Panc1 (cell line): ENCODE measurements around the gene GARIN1A. TPM values are rescaled to one million over a fixed set of nuclear protein-coding genes. Genes with fewer than 3 reads are reported as not detected.
A peak's percentile ranks its signal among the peaks of the same experiment; 100 is the strongest.
"Not testable (repeated sequence)": the region's sequence is repeated elsewhere in the genome, so short reads cannot be mapped to it uniquely, and the experiment has no call there.

Experiments used
- ATAC-seq: fragments of 200-7000 bp; cut with Tn5 transposase; 2 replicates; pipeline ENCODE4 v1.9.1; 2020; ENCODE audit warnings: mild to moderate bottlenecking, moderate library complexity
- BruUV-seq: library from RNA; stranded (reverse); fragments of 400-500 nt; replicated peaks from 2 replicates; lab custom pipeline; 2021; lab: Mats Ljungman, UMichigan
- CTCF ChIA-PET: fragments of 300-600 bp; sonication (Branson Sonifier 250); formaldehyde crosslinking; loops from one replicate; lab custom pipeline; 2022; ENCODE audit warnings: antibody characterized with exemption; lab: Charles Lee
- POLR2A ChIA-PET: fragments of 300-600 bp; sonication (Branson Sonifier 250); formaldehyde crosslinking; loops from one replicate; lab custom pipeline; 2022; ENCODE audit warnings: antibody characterized with exemption; lab: Charles Lee
- DNase-seq: peaks from one replicate; pipeline ENCODE4 v3.0.0-alpha.2; 2010; ENCODE audit warnings: low read depth, low spot score
- H3K27ac ChIP-seq: 2 replicates; pipeline ENCODE4 v1.5.1; 2011; ENCODE audit warnings: mild to moderate bottlenecking, low read length, inconsistent platforms
- H3K27me3 ChIP-seq: fragments of 200-500 bp; sonication (Bioruptor generic); 2 replicates; pipeline ENCODE4 v1.6.0; 2014; ENCODE audit warnings: low read length, inconsistent platforms; ENCODE audit not compliant: control insufficient read depth, insufficient read depth
- H3K36me3 ChIP-seq: fragments of 200-500 bp; sonication (Bioruptor generic); 2 replicates; pipeline ENCODE4 v1.5.1; 2014; ENCODE audit warnings: inconsistent platforms, mild to moderate bottlenecking, low read length, moderate library complexity; ENCODE audit not compliant: control insufficient read depth, insufficient read depth
- H3K4me1 ChIP-seq: 2 replicates; pipeline ENCODE4 v1.5.1; 2011; ENCODE audit warnings: inconsistent platforms, mild to moderate bottlenecking, low read length, moderate library complexity; ENCODE audit not compliant: control insufficient read depth, insufficient read depth
- H3K4me3 ChIP-seq, 2 experiments: 2 replicates each; pipeline ENCODE4 v1.5.1; 2011 to 2012; ENCODE audit warnings: low read depth in 2 of 2, low read length in 2 of 2, mild to moderate bottlenecking in 2 of 2, inconsistent platforms in 1 of 2, moderate library complexity in 1 of 2
- H3K9me3 ChIP-seq: fragments of 200-500 bp; sonication (Bioruptor generic); 2 replicates; pipeline ENCODE4 v1.5.1; 2014; ENCODE audit warnings: low read depth, mild to moderate bottlenecking, inconsistent platforms, low read length, moderate library complexity; ENCODE audit not compliant: control insufficient read depth, insufficient read depth
- POLR2AphosphoS5 ChIP-seq: IDR thresholded peaks from 2 replicates; pipeline ENCODE4 v1.6.1; 2012; ENCODE audit warnings: mild to moderate bottlenecking, low read depth, low read length, moderate library complexity
- SIN3A ChIP-seq: IDR thresholded peaks from 2 replicates; pipeline ENCODE4 v1.6.1; 2012; ENCODE audit warnings: low read depth, mild to moderate bottlenecking, low read length, moderate library complexity, borderline replicate concordance; ENCODE audit not compliant: insufficient read depth
- TCF7L2 ChIP-seq: IDR thresholded peaks from 2 replicates; pipeline ENCODE4 v1.6.1; 2011; ENCODE audit warnings: mild to moderate bottlenecking, low read depth, low read length, inconsistent platforms
- in situ Hi-C: cut with HindIII; loops from 2 replicates; pipeline ENCODE4 v1.10.0; 2016; ENCODE audit warnings: low sequenced_read_pairs, low pct_unique_long_range_greater_than_20kb
- intact Hi-C: fragments of 100-400 bp; cut with micrococcal nuclease; formaldehyde crosslinking; loops from one replicate; pipeline ENCODE4 v1.10.0; 2022; ENCODE audit not compliant: unreplicated experiment
- total RNA-seq: library from RNA; stranded (reverse); gene quantifications from one replicate; pipeline ENCODE4 v1.2.1, GENCODE V29; 2021; ENCODE audit not compliant: unreplicated experiment
- TF ChIP-seq, protein P1 (sequence below), 2 experiments: IDR thresholded peaks; 2 replicates each; pipeline ENCODE4 v1.6.1; 2011 to 2012; ENCODE audit warnings: low read depth in 2 of 2, control low read depth in 1 of 2, low read length in 1 of 2, mild to moderate bottlenecking in 1 of 2, moderate library complexity in 1 of 2; ENCODE audit not compliant: insufficient read depth in 1 of 2
- TF ChIP-seq, protein P2 (sequence below): fragments of 450-650 bp; IDR thresholded peaks from 2 replicates; pipeline ENCODE4 v1.5.1; 2017; ENCODE audit warnings: mild to moderate bottlenecking

GARIN1A gene
- total RNA-seq, 1 experiment from 2014 or later: 1.2 TPM

DNA sequence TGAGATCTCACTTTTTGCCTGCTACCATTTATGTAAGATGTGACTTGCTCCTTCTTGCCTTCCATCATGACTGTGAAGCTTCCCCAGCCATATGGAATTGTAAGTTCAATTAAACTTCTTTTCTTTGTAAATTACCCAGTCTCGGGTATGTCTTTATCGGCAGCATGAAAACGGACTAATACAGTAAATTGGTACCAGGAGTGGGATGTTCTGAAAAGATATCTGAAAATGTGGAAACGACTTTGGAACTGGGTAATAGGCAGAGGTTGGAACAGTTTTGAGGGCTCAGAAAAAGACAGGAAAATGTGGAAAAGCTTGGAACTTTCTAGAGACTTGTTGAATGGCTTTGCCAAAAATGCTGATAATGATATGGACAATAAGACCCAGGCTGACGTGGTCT lies 10.6 kb upstream of the GARIN1A start:
- TF ChIP-seq, protein P1, sequence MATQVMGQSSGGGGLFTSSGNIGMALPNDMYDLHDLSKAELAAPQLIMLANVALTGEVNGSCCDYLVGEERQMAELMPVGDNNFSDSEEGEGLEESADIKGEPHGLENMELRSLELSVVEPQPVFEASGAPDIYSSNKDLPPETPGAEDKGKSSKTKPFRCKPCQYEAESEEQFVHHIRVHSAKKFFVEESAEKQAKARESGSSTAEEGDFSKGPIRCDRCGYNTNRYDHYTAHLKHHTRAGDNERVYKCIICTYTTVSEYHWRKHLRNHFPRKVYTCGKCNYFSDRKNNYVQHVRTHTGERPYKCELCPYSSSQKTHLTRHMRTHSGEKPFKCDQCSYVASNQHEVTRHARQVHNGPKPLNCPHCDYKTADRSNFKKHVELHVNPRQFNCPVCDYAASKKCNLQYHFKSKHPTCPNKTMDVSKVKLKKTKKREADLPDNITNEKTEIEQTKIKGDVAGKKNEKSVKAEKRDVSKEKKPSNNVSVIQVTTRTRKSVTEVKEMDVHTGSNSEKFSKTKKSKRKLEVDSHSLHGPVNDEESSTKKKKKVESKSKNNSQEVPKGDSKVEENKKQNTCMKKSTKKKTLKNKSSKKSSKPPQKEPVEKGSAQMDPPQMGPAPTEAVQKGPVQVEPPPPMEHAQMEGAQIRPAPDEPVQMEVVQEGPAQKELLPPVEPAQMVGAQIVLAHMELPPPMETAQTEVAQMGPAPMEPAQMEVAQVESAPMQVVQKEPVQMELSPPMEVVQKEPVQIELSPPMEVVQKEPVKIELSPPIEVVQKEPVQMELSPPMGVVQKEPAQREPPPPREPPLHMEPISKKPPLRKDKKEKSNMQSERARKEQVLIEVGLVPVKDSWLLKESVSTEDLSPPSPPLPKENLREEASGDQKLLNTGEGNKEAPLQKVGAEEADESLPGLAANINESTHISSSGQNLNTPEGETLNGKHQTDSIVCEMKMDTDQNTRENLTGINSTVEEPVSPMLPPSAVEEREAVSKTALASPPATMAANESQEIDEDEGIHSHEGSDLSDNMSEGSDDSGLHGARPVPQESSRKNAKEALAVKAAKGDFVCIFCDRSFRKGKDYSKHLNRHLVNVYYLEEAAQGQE (IDR thresholded peaks at IDR 0.05; ENCODE audit: insufficient read depth in 1 of 2, low read depth in 2 of 2, low read length in 1 of 2): no peak
- TF ChIP-seq POLR2AphosphoS5 (no peak), SIN3A (no peak), TCF7L2 (no peak)
- TF ChIP-seq, protein P2, sequence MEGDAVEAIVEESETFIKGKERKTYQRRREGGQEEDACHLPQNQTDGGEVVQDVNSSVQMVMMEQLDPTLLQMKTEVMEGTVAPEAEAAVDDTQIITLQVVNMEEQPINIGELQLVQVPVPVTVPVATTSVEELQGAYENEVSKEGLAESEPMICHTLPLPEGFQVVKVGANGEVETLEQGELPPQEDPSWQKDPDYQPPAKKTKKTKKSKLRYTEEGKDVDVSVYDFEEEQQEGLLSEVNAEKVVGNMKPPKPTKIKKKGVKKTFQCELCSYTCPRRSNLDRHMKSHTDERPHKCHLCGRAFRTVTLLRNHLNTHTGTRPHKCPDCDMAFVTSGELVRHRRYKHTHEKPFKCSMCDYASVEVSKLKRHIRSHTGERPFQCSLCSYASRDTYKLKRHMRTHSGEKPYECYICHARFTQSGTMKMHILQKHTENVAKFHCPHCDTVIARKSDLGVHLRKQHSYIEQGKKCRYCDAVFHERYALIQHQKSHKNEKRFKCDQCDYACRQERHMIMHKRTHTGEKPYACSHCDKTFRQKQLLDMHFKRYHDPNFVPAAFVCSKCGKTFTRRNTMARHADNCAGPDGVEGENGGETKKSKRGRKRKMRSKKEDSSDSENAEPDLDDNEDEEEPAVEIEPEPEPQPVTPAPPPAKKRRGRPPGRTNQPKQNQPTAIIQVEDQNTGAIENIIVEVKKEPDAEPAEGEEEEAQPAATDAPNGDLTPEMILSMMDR: no peak
- in situ Hi-C loops: no loop called here
- H3K4me1 ChIP-seq: no peaks in the 10 kb centered on the region
- H3K27ac ChIP-seq: no peak overlapping the region
- intact Hi-C loops: loop anchor here (10.0 kb wide), 1 partner anchor 223 kb away; no protein-coding TSS in a partner anchor
- CTCF ChIA-PET: no interaction called here
- ATAC-seq (no peak), DNase-seq (no peak)
- no peaks in the 10 kb centered on the region for H3K27me3 ChIP-seq
- H3K4me3 ChIP-seq: no peak overlapping the region
- POLR2A ChIA-PET: no interaction called here
- H3K36me3 ChIP-seq: no peaks in the 10 kb centered on the region
- BruUV-seq: no TSS peak
- peaks cover 5% of the 10 kb centered on the region; the same call in 1 of the 2 replicates for H3K9me3 ChIP-seq

DNA sequence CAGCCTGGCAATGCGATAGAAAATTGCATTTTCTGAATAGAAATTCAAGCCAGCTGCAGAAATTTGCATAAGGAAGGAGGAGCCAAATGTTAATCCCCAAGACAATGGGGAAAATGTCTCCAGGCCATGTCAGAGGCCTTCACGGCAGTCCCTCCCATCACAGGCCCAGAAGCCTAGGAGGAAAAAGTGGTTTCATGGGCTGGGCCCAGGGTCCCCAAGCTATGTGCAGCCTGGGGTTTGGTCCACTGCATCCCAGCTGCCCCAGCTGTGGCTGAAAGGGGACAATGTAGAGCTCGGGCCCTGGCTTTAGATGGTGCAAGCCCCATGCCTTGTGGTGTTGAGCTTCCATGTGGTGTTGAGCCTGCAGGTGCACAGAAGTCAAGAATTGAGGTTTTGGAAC lies 10.0 kb upstream of the GARIN1A start:
- no peak overlapping the region for H3K4me3 ChIP-seq
- no peaks in the 10 kb centered on the region for H3K27me3 ChIP-seq
- peaks cover 5% of the 10 kb centered on the region; the same call in 1 of the 2 replicates for H3K9me3 ChIP-seq
- ATAC-seq (no peak), DNase-seq (no peak)
- no peak overlapping the region for H3K27ac ChIP-seq
- POLR2A ChIA-PET: no interaction called here
- in situ Hi-C loops: no loop called here
- TF ChIP-seq SIN3A (no peak), TCF7L2 (no peak), POLR2AphosphoS5 (no peak)
- TF ChIP-seq, protein P2: no peak
- TF ChIP-seq, protein P1 (IDR thresholded peaks at IDR 0.05; ENCODE audit: insufficient read depth in 1 of 2, low read depth in 2 of 2, low read length in 1 of 2): no peak
- TSS peak; percentile 21 for BruUV-seq
- no peaks in the 10 kb centered on the region for H3K36me3 ChIP-seq
- no peaks in the 10 kb centered on the region for H3K4me1 ChIP-seq
- intact Hi-C loops: loop anchor here (10.0 kb wide), 1 partner anchor 223 kb away; no protein-coding TSS in a partner anchor
- CTCF ChIA-PET: no interaction called here

DNA sequence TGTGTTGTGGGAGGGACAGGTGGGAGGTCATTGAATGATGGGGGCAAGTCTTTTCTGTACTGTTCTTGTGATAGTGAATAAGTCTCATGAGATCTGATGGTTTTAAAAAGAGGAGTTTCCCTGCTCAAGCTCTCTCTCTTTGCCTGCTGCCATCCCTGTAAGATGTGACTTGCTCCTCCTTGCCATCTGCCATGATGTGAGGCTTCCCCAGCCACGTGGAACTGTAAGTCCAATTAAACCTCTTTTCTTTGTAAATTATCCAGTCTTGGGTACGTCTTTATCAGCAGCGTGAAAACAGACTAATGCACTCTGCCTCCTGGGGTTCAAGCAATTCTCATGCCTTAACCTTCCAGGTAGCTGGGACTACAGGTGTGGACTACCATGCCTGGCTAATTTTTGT lies 8.9 kb upstream of the GARIN1A start:
- DNase-seq, H3K27me3 ChIP-seq, H3K9me3 ChIP-seq, H3K36me3 ChIP-seq, CTCF ChIA-PET, BruUV-seq, H3K4me1 ChIP-seq, H3K4me3 ChIP-seq, H3K27ac ChIP-seq, ATAC-seq, POLR2A ChIA-PET, in situ Hi-C loops: not testable (repeated sequence)
- intact Hi-C loops: loop anchor here (10.0 kb wide), 1 partner anchor 222 kb away; no protein-coding TSS in a partner anchor
